GM18520 (cell line): ENCODE measurements around the gene APEH.
"Not testable (repeated sequence)": the region's sequence is repeated elsewhere in the genome, so short reads cannot be mapped to it uniquely, and the experiment has no call there.

Experiments
- ATAC-seq: cut with Tn5 transposase; IDR thresholded peaks from one replicate; pipeline ENCODE4 v1.9.1; 2021; ENCODE audit not compliant: unreplicated experiment

Gene APEH

GRCh38 chr3:49667701-49668413, 6.3 kb upstream of the APEH start:
- ATAC-seq: no peak

- ATAC-seq: no peak
These were observed 5.7 kb upstream of the APEH start for GRCh38 chr3:49668414-49668797.

- ATAC-seq: no peak
These were observed 5.3 kb upstream of the APEH start for GRCh38 chr3:49668861-49669260.

GRCh38 chr3:49669352-49669751, 4.8 kb upstream of the APEH start:
- no peak for ATAC-seq

- no peak for ATAC-seq
These were observed 3.2 kb upstream of the APEH start for GRCh38 chr3:49670940-49671290.

- no peak for ATAC-seq
These were observed 2.6 kb upstream of the APEH start for GRCh38 chr3:49671291-49672288.

GRCh38 chr3:49673121-49673714, 933 bp upstream of the APEH start:
- ATAC-seq: no peak

- ATAC-seq: peak; percentile 19
These were observed 389 bp downstream of the APEH start for GRCh38 chr3:49674497-49674983.

- ATAC-seq: no peak
These were observed 1.8 kb downstream of the APEH start for GRCh38 chr3:49675912-49676311.

- no peak for ATAC-seq
These were observed 6.5 kb downstream of the APEH start for GRCh38 chr3:49680493-49681231.

GRCh38 chr3:49681232-49681522, 7.0 kb downstream of the APEH start:
- no peak for ATAC-seq

- ATAC-seq: no peak
These were observed 7.4 kb downstream of the APEH start for GRCh38 chr3:49681543-49681942.

GRCh38 chr3:49683162-49683561, 9.0 kb downstream of the APEH start:
- no peak for ATAC-seq

GRCh38 chr3:49684453-49684852, 10.3 kb downstream of the APEH start:
- ATAC-seq: not testable (repeated sequence)

GRCh38 chr3:49685103-49685502, 11.0 kb downstream of the APEH start:
- not testable (repeated sequence) for ATAC-seq

GRCh38 chr3:49685846-49686245, 11.7 kb downstream of the APEH start:
- ATAC-seq: not testable (repeated sequence)

GRCh38 chr3:49686346-49686745, 12.2 kb downstream of the APEH start:
- ATAC-seq: not testable (repeated sequence)

GRCh38 chr3:49686769-49687423, 12.7 kb downstream of the APEH start:
- not testable (repeated sequence) for ATAC-seq

GRCh38 chr3:49687424-49687795, 13.3 kb downstream of the APEH start:
- ATAC-seq: not testable (repeated sequence)

GRCh38 chr3:49688338-49689045, 14.3 kb downstream of the APEH start:
- ATAC-seq: not testable (repeated sequence)
